ENCODE data around the gene CAMK1G.

Gene CAMK1G

DNA sequence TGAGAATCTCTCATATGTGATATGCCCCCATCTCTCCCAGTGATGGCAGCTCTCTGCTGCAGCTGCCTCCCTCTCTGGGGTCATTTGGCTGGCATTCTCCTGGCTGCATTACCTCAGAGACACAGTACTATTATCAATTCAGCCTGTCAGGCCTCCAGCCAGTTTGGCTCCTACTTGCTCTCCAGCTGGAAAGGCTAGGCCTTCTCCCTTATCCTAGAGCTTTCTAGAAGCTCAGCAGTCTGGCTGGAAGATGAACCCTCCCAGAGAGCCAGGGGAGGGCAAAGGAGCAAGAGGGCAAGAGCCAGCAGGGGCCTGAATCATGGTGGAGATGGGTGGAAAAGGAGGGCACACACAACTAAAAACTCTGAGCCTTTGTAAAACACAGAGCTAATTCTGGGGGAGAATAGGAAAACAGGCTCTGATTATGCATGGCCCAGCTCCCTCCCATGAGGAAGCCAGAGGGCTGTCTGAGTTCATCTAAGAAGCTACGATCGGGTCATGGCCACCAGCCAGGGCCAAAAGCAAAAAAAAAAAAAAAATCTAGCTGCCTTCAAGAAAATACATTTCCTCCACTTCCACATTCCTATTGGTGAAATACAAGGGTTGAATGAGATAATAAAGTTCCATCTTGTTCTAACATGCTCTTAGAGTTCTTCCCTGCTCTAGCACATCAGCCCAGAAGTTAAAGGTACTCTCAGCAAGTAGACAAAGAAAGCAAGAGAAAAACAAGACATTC lies 59.9 kb downstream of the CAMK1G start:
- no peak for DNase-seq

DNA sequence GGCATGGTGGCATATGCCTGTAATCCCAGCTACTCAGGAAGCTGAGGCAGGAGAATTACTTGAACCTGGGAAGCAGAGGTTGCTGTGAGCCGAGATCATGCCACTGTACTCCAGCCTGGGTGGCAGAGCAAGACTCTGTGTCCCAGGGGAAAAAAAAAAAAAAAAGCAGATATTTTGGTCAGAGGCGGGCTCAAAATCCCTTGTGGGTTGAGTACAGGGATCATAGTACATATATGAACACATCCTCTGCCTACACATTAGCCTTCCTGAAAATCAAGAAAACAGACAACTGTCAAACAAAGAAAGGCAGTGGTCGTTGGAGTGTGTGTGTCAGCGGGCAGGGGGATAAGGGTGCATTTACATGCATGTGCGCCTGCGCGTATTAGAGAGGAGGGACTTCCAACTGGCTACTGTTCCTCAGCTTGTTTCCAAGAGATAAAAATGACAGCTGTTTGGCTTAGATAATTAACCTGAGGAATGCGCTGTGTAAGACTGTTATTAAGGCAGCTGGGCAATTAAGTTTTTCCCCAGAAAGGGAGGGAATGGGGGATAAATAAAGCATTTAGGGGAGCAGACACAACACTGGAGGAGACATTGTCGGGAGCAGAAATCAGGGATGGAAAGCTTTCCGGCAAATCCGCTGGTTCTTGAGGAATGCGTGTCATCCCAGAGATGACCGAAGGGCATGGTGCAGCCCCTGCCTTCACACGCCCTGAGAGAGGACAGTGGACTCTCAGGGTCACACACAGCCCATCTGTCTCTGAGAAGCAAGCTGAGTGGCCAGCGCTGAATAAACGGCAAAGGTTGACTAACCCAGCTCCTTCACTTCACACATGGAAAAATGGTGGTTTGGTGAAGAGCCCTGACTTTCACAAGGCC lies 62.3 kb downstream of the CAMK1G start:
- no peak for DNase-seq

- DNase-seq, result no peak
These were observed 63.0 kb downstream of the CAMK1G start for GRCh38 chr1:209646558-209646957.

- DNase-seq, result peak; percentile 62
These were observed 63.6 kb downstream of the CAMK1G start for GRCh38 chr1:209647156-209647555.

GRCh38 chr1:209648346-209648745 lies 64.8 kb downstream of the CAMK1G start:
- no peak for DNase-seq

DNA sequence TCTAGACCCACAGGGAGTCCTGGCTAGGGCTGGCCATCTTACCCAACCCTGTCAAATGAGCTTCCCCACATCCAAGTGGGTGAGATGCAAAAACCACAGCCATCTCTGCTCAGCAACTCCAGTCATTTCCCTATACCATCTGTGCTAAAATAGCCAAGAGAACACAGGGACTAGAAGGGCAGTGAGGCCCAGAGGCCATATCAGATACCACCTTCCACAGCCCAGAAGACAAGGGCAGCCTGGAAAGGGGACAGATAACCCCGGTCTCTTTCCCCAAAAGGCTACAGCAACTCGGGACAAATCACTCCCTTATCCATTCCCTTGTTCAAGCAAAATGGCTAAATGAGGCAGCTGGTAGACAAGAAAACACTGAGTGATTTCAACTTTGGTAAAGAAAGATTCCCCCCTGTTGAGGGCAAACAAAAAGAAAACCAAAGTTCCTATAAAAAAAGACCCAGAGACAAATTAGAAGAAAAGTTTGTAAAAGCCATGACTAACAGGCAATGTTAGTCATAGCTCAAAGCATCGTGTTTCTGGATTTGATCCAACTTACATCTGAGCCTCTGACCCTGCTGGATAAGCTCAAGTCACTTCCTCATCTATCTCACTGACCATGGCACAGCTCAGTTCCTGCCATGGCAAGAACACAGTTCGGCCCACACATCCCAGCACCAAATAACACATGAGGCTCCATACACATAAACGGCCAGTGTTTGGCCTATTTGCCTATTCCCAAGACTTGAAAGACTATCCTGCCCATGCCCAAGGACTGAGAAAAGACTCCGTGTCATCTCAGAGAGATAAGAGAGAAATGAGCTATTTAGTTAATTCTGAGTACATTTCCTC lies 65.6 kb downstream of the CAMK1G start:
- DNase-seq, result no peak

- DNase-seq, result no peak
These were observed 66.9 kb downstream of the CAMK1G start for GRCh38 chr1:209650454-209650853.

DNA sequence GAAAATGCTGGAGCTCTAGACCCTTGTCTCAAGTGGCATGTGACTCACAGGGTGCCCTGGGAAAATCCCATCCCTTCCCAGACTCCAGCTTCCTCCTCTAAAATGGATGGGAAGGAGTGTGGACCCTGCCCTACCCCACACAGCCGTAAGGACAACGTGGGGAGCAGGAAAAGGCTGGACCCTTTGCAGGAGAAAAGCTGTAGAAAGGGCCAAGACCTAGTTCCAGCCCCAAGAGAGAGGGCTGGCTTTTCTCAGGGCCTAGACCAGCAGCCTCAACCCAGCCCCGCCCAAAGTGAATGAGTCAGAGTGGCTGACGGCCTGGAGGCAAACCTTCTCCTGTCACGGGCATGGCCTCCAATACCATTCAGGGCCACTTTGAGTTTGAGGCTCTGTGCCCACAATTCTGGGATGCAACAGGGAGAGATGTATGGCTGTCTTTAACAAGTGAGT lies 67.6 kb downstream of the CAMK1G start:
- peak; percentile 94 for DNase-seq

- no peak for DNase-seq
These were observed 68.7 kb downstream of the CAMK1G start, which contains the start of gene LAMB3 for GRCh38 chr1:209652121-209652735. TSS of gene LAMB3 (minus strand) at chr1:209652425. CDS start at chr1:209650944, 1,481 bp downstream.

GRCh38 chr1:209652873-209653401 lies 69.4 kb downstream of the CAMK1G start:
- peak; percentile 98 for DNase-seq

DNA sequence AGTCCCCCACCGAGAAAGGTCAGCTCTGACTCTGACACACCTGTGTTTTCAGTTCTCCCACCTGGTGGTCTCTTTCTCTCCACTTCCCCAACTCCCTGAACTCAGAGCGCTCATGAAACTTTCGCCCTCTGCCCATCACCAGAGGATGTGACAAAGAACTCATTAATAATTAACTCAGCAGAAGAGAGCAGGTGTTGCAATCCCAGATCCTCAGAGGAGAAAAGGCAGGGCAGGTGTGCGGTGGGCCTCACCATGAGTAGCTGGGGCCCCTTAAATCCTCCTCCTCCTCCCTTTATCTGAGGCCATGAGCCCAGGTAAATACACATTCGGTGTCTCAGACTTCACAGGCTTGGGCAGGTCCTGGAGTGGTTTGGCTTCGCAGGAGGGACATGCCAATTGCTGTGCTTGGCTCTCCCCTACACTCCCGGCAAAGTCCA lies 70.4 kb downstream of the CAMK1G start:
- no peak for DNase-seq

GRCh38 chr1:209655411-209656231 lies 72.1 kb downstream of the CAMK1G start:
- peak; percentile 63 for DNase-seq

GRCh38 chr1:209657140-209657879 lies 73.8 kb downstream of the CAMK1G start:
- no peak for DNase-seq

DNA sequence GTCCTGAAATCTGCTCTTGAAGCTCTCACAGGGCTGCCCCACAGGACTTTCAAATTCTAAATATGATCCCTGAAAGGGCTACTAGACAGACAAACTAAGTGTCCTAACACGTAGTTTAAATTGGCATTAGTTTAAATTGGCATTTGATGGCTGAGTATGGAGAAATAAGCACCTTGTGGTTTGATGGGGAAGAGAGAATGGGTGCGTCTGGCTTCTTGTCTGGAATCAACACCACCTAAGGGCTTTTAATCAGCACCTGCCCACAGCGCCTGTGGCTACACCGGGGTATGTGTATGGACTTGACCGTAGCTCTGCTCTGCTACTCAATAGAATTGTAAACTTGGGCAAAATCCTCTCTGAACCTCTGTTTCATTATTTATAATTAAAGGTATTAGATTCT lies 74.4 kb downstream of the CAMK1G start:
- no peak for DNase-seq

- no peak for DNase-seq
These were observed 76.4 kb downstream of the CAMK1G start for GRCh38 chr1:209659909-209660308.

GRCh38 chr1:209661071-209661470 lies 77.6 kb downstream of the CAMK1G start:
- DNase-seq, result no peak

DNA sequence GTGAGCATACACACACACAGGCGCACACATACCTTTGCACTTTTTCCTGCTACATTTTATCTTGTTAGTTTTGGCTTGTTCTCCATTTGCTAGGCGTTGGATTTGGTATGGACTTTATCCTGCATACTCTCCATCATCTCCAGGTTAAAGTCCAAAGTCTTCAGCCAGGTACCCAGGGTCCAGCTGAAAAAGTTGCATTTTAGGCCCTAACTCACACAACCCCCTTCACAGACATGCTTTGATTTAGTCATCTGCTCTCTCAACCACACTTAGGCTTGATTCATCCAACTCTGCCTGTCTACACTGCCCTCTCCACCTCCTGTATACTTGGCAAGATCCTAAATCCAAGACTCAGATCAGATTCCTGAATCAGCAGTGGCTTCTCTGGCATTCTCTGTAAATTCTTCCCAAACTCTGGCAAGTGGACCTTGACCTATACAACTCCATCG lies 79.4 kb downstream of the CAMK1G start:
- DNase-seq, result no peak

Measured in islet precursor cell (in vitro differentiated cells).